Panc1 (cell line): ENCODE measurements around the gene ELAVL1. TPM values are rescaled to one million over a fixed set of nuclear protein-coding genes. Genes with fewer than 3 reads are reported as not detected.
A peak's percentile ranks its signal among the peaks of the same experiment; 100 is the strongest.

Experiments used
- ATAC-seq: fragments of 200-7000 bp; cut with Tn5 transposase; 2 replicates; pipeline ENCODE4 v1.9.1; 2020; ENCODE audit warnings: mild to moderate bottlenecking, moderate library complexity
- BruUV-seq: library from RNA; stranded (reverse); fragments of 400-500 nt; replicated peaks from 2 replicates; lab custom pipeline; 2021; lab: Mats Ljungman, UMichigan
- CTCF ChIA-PET: fragments of 300-600 bp; sonication (Branson Sonifier 250); formaldehyde crosslinking; loops from one replicate; lab custom pipeline; 2022; ENCODE audit warnings: antibody characterized with exemption; lab: Charles Lee
- POLR2A ChIA-PET: fragments of 300-600 bp; sonication (Branson Sonifier 250); formaldehyde crosslinking; loops from one replicate; lab custom pipeline; 2022; ENCODE audit warnings: antibody characterized with exemption; lab: Charles Lee
- DNase-seq: peaks from one replicate; pipeline ENCODE4 v3.0.0-alpha.2; 2010; ENCODE audit warnings: low read depth, low spot score
- H3K27ac ChIP-seq: 2 replicates; pipeline ENCODE4 v1.5.1; 2011; ENCODE audit warnings: mild to moderate bottlenecking, low read length, inconsistent platforms
- H3K27me3 ChIP-seq: fragments of 200-500 bp; sonication (Bioruptor generic); 2 replicates; pipeline ENCODE4 v1.6.0; 2014; ENCODE audit warnings: low read length, inconsistent platforms; ENCODE audit not compliant: control insufficient read depth, insufficient read depth
- H3K36me3 ChIP-seq: fragments of 200-500 bp; sonication (Bioruptor generic); 2 replicates; pipeline ENCODE4 v1.5.1; 2014; ENCODE audit warnings: inconsistent platforms, mild to moderate bottlenecking, low read length, moderate library complexity; ENCODE audit not compliant: control insufficient read depth, insufficient read depth
- H3K4me1 ChIP-seq: 2 replicates; pipeline ENCODE4 v1.5.1; 2011; ENCODE audit warnings: inconsistent platforms, mild to moderate bottlenecking, low read length, moderate library complexity; ENCODE audit not compliant: control insufficient read depth, insufficient read depth
- H3K4me3 ChIP-seq, 2 experiments: 2 replicates each; pipeline ENCODE4 v1.5.1; 2011 to 2012; ENCODE audit warnings: low read depth in 2 of 2, low read length in 2 of 2, mild to moderate bottlenecking in 2 of 2, inconsistent platforms in 1 of 2, moderate library complexity in 1 of 2
- H3K9me3 ChIP-seq: fragments of 200-500 bp; sonication (Bioruptor generic); 2 replicates; pipeline ENCODE4 v1.5.1; 2014; ENCODE audit warnings: low read depth, mild to moderate bottlenecking, inconsistent platforms, low read length, moderate library complexity; ENCODE audit not compliant: control insufficient read depth, insufficient read depth
- POLR2AphosphoS5 ChIP-seq: IDR thresholded peaks from 2 replicates; pipeline ENCODE4 v1.6.1; 2012; ENCODE audit warnings: mild to moderate bottlenecking, low read depth, low read length, moderate library complexity
- SIN3A ChIP-seq: IDR thresholded peaks from 2 replicates; pipeline ENCODE4 v1.6.1; 2012; ENCODE audit warnings: low read depth, mild to moderate bottlenecking, low read length, moderate library complexity, borderline replicate concordance; ENCODE audit not compliant: insufficient read depth
- TCF7L2 ChIP-seq: IDR thresholded peaks from 2 replicates; pipeline ENCODE4 v1.6.1; 2011; ENCODE audit warnings: mild to moderate bottlenecking, low read depth, low read length, inconsistent platforms
- in situ Hi-C: cut with HindIII; loops from 2 replicates; pipeline ENCODE4 v1.10.0; 2016; ENCODE audit warnings: low sequenced_read_pairs, low pct_unique_long_range_greater_than_20kb
- intact Hi-C: fragments of 100-400 bp; cut with micrococcal nuclease; formaldehyde crosslinking; loops from one replicate; pipeline ENCODE4 v1.10.0; 2022; ENCODE audit not compliant: unreplicated experiment
- total RNA-seq: library from RNA; stranded (reverse); gene quantifications from one replicate; pipeline ENCODE4 v1.2.1, GENCODE V29; 2021; ENCODE audit not compliant: unreplicated experiment
- TF ChIP-seq, protein P1 (sequence below): fragments of 450-650 bp; IDR thresholded peaks from 2 replicates; pipeline ENCODE4 v1.5.1; 2017; ENCODE audit warnings: mild to moderate bottlenecking
- TF ChIP-seq, protein P2 (sequence below), 2 experiments: IDR thresholded peaks; 2 replicates each; pipeline ENCODE4 v1.6.1; 2011 to 2012; ENCODE audit warnings: low read depth in 2 of 2, control low read depth in 1 of 2, low read length in 1 of 2, mild to moderate bottlenecking in 1 of 2, moderate library complexity in 1 of 2; ENCODE audit not compliant: insufficient read depth in 1 of 2

ELAVL1 gene
- total RNA-seq, 1 experiment from 2014 or later: 123 TPM

DNA sequence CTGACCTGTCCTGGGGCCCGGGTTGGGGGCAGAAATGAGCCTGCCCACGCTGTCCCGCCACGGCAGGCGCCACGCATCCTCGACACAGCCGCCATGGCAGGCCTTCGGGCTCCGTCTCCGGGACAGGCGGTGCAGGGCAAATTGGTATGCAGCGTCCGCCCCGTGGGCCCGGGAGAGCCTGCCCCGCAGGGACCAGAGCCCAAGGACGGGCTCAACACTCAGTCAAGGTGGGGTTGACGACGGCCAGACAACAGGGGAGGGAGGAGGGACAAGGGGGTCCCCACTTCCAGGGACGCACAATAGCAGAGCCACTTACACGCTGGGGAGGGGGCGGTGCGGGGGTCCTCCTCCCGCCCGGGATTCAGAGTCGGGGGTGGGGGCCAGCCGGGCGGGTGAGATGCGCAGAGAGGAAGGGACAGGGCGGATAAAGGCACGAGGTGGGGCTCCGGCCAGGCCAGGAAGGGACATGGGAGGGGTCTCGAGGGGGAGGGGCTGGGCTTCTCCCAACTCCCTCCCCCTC is 80.7 kb downstream of the ELAVL1 start:
- Histone ChIP-seq H3K27ac (peak overlapping the region; percentile 34; the same call in 1 of the 2 replicates), H3K9me3 (no peaks in the 10 kb centered on the region), H3K27me3 (no peaks in the 10 kb centered on the region), H3K4me3 (peak overlapping the region; percentile 39 to 46), H3K4me1 (peaks cover 52% of the 10 kb centered on the region), H3K36me3 (no peaks in the 10 kb centered on the region; the same call in 1 of the 2 replicates)
- ChIA-PET POLR2A (no interaction called here), CTCF (interaction anchor here (0.7 kb wide), 1 partner anchor 13 kb away, joined by 4 read pairs; no protein-coding TSS in a partner anchor)
- BruUV-seq: no TSS peak
- intact Hi-C loops: no loop called here
- in situ Hi-C loops: no loop called here
- DNase-seq: no peak
- TF ChIP-seq, protein P1, sequence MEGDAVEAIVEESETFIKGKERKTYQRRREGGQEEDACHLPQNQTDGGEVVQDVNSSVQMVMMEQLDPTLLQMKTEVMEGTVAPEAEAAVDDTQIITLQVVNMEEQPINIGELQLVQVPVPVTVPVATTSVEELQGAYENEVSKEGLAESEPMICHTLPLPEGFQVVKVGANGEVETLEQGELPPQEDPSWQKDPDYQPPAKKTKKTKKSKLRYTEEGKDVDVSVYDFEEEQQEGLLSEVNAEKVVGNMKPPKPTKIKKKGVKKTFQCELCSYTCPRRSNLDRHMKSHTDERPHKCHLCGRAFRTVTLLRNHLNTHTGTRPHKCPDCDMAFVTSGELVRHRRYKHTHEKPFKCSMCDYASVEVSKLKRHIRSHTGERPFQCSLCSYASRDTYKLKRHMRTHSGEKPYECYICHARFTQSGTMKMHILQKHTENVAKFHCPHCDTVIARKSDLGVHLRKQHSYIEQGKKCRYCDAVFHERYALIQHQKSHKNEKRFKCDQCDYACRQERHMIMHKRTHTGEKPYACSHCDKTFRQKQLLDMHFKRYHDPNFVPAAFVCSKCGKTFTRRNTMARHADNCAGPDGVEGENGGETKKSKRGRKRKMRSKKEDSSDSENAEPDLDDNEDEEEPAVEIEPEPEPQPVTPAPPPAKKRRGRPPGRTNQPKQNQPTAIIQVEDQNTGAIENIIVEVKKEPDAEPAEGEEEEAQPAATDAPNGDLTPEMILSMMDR: no peak
- TF ChIP-seq POLR2AphosphoS5: no peak
- TF ChIP-seq SIN3A: no peak; the same call in 1 of the 2 replicates
- TF ChIP-seq TCF7L2: no peak
- TF ChIP-seq, protein P2, sequence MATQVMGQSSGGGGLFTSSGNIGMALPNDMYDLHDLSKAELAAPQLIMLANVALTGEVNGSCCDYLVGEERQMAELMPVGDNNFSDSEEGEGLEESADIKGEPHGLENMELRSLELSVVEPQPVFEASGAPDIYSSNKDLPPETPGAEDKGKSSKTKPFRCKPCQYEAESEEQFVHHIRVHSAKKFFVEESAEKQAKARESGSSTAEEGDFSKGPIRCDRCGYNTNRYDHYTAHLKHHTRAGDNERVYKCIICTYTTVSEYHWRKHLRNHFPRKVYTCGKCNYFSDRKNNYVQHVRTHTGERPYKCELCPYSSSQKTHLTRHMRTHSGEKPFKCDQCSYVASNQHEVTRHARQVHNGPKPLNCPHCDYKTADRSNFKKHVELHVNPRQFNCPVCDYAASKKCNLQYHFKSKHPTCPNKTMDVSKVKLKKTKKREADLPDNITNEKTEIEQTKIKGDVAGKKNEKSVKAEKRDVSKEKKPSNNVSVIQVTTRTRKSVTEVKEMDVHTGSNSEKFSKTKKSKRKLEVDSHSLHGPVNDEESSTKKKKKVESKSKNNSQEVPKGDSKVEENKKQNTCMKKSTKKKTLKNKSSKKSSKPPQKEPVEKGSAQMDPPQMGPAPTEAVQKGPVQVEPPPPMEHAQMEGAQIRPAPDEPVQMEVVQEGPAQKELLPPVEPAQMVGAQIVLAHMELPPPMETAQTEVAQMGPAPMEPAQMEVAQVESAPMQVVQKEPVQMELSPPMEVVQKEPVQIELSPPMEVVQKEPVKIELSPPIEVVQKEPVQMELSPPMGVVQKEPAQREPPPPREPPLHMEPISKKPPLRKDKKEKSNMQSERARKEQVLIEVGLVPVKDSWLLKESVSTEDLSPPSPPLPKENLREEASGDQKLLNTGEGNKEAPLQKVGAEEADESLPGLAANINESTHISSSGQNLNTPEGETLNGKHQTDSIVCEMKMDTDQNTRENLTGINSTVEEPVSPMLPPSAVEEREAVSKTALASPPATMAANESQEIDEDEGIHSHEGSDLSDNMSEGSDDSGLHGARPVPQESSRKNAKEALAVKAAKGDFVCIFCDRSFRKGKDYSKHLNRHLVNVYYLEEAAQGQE (IDR thresholded peaks at IDR 0.05; ENCODE audit: insufficient read depth in 1 of 2, low read depth in 2 of 2, low read length in 1 of 2): no peak
- no peak for ATAC-seq

DNA sequence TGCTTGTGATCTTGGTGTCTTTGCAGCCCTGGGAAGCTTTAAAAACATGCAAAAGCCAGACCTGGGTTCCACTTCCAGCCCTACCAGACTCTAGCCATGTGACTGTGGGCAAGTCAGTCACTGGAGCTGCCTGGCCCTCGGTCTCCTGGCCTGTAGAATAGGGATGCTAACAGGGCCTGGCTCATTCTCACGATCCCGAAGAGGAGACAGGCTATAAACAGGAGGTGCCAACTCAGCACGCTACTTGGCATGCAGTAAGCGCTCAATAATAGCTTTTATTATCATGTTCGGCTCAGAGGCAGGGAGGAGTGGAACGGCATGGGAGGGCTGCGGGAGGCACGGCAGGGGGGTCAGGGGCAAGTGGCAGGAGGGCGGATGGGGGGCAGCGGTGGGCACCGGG is 81.2 kb downstream of the ELAVL1 start:
- intact Hi-C loops: no loop called here

More for the DNA sequence above, 81.2 kb downstream of the ELAVL1 start:
- ATAC-seq: no peak
- Histone ChIP-seq H3K27me3 (no peaks in the 10 kb centered on the region), H3K27ac (peak overlapping the region; percentile 0; the same call in 1 of the 2 replicates), H3K4me1 (peaks cover 47% of the 10 kb centered on the region), H3K9me3 (no peaks in the 10 kb centered on the region), H3K36me3 (no peaks in the 10 kb centered on the region; the same call in 1 of the 2 replicates), H3K4me3 (no peak overlapping the region; a peak in 2 of 4 replicates)
- BruUV-seq: no TSS peak
- POLR2A ChIA-PET: no interaction called here
- CTCF ChIA-PET: interaction anchor here (0.7 kb wide), 1 partner anchor 12 kb away, joined by 4 read pairs; no protein-coding TSS in a partner anchor
- TF ChIP-seq, protein P1: no peak
- TF ChIP-seq SIN3A (no peak), TCF7L2 (no peak), POLR2AphosphoS5 (no peak)
- TF ChIP-seq, protein P2 (IDR thresholded peaks at IDR 0.05; ENCODE audit: insufficient read depth in 1 of 2, low read depth in 2 of 2, low read length in 1 of 2): no peak
- in situ Hi-C loops: no loop called here
- no peak for DNase-seq
